K562 (cell line): ENCODE measurements around the gene LRRC41. TPM values are rescaled to one million over a fixed set of nuclear protein-coding genes. Genes with fewer than 3 reads are reported as not detected.

ENCODE experiments used
- ATF6 ChIP-seq: sonication (generic); formaldehyde crosslinking; IDR thresholded peaks from 2 replicates; pipeline ENCODE4 v1.4.0; 2020; ENCODE audit warnings: mild to moderate bottlenecking, missing genetic modification reagents
- CC2D1A ChIP-seq: fragments of 450-650 bp; IDR thresholded peaks from 2 replicates; pipeline ENCODE4 v1.6.1; 2017; ENCODE audit warnings: mild to moderate bottlenecking
- DPF2 ChIP-seq: fragments of 450-650 bp; IDR thresholded peaks from 2 replicates; pipeline ENCODE4 v1.6.1; 2016
- HCFC1 ChIP-seq: IDR thresholded peaks from 2 replicates; pipeline ENCODE4 v1.6.1; 2012; ENCODE audit warnings: low read depth, low read length, improper control_type of control experiment
- HNRNPUL1 ChIP-seq: fragments of 200-400 bp; formaldehyde crosslinking; IDR thresholded peaks from 2 replicates; pipeline ENCODE4 v1.6.1; 2017; ENCODE audit warnings: low read length
- MCM3 ChIP-seq: fragments of 450-650 bp; IDR thresholded peaks from 2 replicates; pipeline ENCODE4 v1.6.1; 2016
- MCM5 ChIP-seq: fragments of 450-650 bp; IDR thresholded peaks from 2 replicates; pipeline ENCODE4 v1.6.1; 2016; ENCODE audit warnings: low read depth
- NFIC ChIP-seq: fragments of 450-650 bp; IDR thresholded peaks from 2 replicates; pipeline ENCODE4 v1.6.1; 2017; ENCODE audit warnings: mild to moderate bottlenecking, inconsistent platforms
- SREBF1 ChIP-seq: fragments of 150-350 bp; IDR thresholded peaks from 2 replicates; pipeline ENCODE4 v1.6.1; 2014; ENCODE audit warnings: antibody characterized with exemption, low read depth, low read length, borderline replicate concordance
- TFE3 ChIP-seq: fragments of 450-650 bp; formaldehyde crosslinking; IDR thresholded peaks from 2 replicates; pipeline ENCODE4 v1.4.0; 2020; ENCODE audit warnings: mild to moderate bottlenecking, mixed read lengths
- THAP12 ChIP-seq: fragments of 250-450 bp; sonication (Bioruptor Pico); IDR thresholded peaks from 2 replicates; pipeline ENCODE4 v1.9.0; 2021; ENCODE audit warnings: mild to moderate bottlenecking, inconsistent platforms
- ZNF41 ChIP-seq: fragments of 250-450 bp; sonication (Bioruptor Pico); conservative IDR thresholded peaks from 2 replicates; pipeline ENCODE4 v1.4.0; 2020; ENCODE audit warnings: mild to moderate bottlenecking
- ZNF551 ChIP-seq: fragments of 250-450 bp; sonication (Bioruptor Pico); IDR thresholded peaks from 2 replicates; pipeline ENCODE4 v1.5.0; 2021; ENCODE audit warnings: mild to moderate bottlenecking, moderate library complexity
- ZZZ3 ChIP-seq: fragments of 450-650 bp; IDR thresholded peaks from 2 replicates; pipeline ENCODE4 v1.6.1; 2016; ENCODE audit warnings: antibody characterized with exemption, mild to moderate bottlenecking, moderate library complexity
- polyA plus RNA-seq, 8 experiments: library from polyadenylated mRNA; depleted of rRNA in 4 of 8; stranded (reverse) in 5 of 8; unstranded in 3 of 8; fragments of >200 nt; fragmentation: Nextera tagmentation in 2 of 8; fragmentation: Illumina TruSeq in 1 of 8; extraction: Ambion mirVana in 2 of 8; extraction: Trizol in 1 of 8; gene quantifications; 2 replicates each; pipeline versions ENCODE4 v1.2.1 to v1.2.3, GENCODE V29; 2011 to 2014; ENCODE audit warnings: inconsistent platforms in 1 of 8, missing spikeins in 1 of 8
- total RNA-seq, 7 experiments: library from RNA; depleted of rRNA in 6 of 7; stranded (reverse); fragments of >200 nt in 6 of 7; fragmentation: Illumina TruSeq in 2 of 7; extraction: Trizol in 2 of 7; gene quantifications; 2 replicates each; pipeline versions ENCODE4 v1.2.1 to v1.2.3, GENCODE V29; 2011 to 2021; ENCODE audit warnings: low replicate concordance in 1 of 7
- TF ChIP-seq, protein P1 (sequence below): sonication (generic); formaldehyde crosslinking; IDR thresholded peaks from 2 replicates; pipeline ENCODE4 v1.9.0; 2022; ENCODE audit warnings: mild to moderate bottlenecking, missing genetic modification reagents
- TF ChIP-seq, protein P2 (sequence below): fragments of 250-450 bp; sonication (Bioruptor Pico); IDR thresholded peaks from 2 replicates; pipeline ENCODE4 v1.4.0; 2020; ENCODE audit warnings: mild to moderate bottlenecking, moderate library complexity

Gene LRRC41
- total and polyA plus RNA-seq, 9 of the 15 experiments (the other 6 are each of a cell fraction or from before 2014, with no cell fraction given): 10.5 to 64.7 (median 44.2) TPM

DNA sequence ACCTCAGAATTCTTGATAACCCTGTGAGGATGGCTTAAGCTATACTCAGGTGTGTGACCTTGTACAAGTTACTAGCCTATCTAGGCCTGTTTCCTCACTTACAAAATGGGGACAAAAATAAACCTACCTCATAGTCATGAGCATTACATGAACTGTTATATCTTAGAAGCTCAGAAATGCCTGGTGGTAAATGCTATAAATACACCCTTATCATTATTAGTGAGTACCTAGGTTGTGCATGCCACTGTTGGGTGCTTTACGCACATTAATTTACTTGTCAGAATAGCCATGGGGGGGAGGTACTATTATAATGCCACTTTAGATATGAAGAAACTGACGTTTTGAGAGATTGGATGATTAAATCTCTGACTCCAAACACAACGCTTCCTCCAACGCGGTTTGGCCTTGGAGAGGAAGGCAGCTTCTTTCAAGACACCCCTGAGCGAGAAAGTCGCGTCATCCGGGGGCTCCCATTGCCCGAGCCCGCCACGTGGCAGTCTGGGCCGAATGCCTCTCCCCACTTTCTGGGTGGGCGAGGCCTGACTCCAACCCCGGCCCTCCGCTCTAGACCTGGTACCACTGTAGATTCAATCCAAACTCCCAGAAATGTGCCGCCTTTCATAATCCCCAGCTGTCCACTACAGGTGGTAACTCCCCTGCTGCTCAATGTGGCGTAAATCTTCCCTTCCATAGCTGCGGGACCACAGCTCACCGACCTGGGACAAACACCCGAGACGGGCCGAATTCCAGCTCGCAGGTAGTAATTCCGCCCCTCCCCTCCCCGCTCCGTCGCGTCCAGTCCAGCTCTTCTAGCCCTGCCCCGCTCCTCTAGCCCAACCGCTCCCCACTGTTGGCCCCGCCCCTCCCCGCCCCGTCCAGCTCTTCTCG, 56.6 kb downstream of the LRRC41 start (continued):
- TF ChIP-seq SREBF1 (no peak), ATF6 (CRISPR knock-in tag) (no peak), DPF2 (peak; percentile 49), HCFC1 (no peak), THAP12 (CRISPR knock-in tag) (peak; percentile 50; the same call in 1 of the 2 replicates), ZNF41 (CRISPR knock-in tag) (no peak), CC2D1A (no peak; the same call in 1 of the 2 replicates), ZNF551 (CRISPR knock-in tag) (no peak), MCM3 (no peak), NFIC (no peak), MCM5 (no peak), HNRNPUL1 (no peak), ZZZ3 (no peak), TFE3 (CRISPR knock-in tag) (no peak)
- TF ChIP-seq, protein P1, sequence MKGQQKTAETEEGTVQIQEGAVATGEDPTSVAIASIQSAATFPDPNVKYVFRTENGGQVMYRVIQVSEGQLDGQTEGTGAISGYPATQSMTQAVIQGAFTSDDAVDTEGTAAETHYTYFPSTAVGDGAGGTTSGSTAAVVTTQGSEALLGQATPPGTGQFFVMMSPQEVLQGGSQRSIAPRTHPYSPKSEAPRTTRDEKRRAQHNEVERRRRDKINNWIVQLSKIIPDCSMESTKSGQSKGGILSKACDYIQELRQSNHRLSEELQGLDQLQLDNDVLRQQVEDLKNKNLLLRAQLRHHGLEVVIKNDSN (CRISPR knock-in tag): peak; percentile 70
- TF ChIP-seq, protein P2, sequence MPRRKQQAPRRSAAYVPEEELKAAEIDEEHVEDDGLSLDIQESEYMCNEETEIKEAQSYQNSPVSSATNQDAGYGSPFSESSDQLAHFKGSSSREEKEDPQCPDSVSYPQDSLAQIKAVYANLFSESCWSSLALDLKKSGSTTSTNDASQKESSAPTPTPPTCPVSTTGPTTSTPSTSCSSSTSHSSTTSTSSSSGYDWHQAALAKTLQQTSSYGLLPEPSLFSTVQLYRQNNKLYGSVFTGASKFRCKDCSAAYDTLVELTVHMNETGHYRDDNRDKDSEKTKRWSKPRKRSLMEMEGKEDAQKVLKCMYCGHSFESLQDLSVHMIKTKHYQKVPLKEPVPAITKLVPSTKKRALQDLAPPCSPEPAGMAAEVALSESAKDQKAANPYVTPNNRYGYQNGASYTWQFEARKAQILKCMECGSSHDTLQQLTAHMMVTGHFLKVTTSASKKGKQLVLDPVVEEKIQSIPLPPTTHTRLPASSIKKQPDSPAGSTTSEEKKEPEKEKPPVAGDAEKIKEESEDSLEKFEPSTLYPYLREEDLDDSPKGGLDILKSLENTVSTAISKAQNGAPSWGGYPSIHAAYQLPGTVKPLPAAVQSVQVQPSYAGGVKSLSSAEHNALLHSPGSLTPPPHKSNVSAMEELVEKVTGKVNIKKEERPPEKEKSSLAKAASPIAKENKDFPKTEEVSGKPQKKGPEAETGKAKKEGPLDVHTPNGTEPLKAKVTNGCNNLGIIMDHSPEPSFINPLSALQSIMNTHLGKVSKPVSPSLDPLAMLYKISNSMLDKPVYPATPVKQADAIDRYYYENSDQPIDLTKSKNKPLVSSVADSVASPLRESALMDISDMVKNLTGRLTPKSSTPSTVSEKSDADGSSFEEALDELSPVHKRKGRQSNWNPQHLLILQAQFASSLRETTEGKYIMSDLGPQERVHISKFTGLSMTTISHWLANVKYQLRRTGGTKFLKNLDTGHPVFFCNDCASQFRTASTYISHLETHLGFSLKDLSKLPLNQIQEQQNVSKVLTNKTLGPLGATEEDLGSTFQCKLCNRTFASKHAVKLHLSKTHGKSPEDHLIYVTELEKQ: no peak
